Gastroesophageal sphincter (tissue), 4 donors: ENCODE data around the gene ELOVL6. TPM values are rescaled to one million over a fixed set of nuclear protein-coding genes. Genes with fewer than 3 reads are reported as not detected.

Source experiments
- ATAC-seq: fragments of 150-250 bp; one replicate; pipeline ENCODE4 v1.9.1; 2016; ENCODE audit warnings: mild to moderate bottlenecking, moderate library complexity
- H3K27ac ChIP-seq, 4 donors: fragments of 200-600 bp; sonication (generic) in 3 of 4; 1 replicate in 3 of 4; 2 replicates in 1 of 4; pipeline ENCODE4 v1.5.1; 2016 to 2019
- H3K27me3 ChIP-seq: fragments of 200-600 bp; sonication (generic); one replicate; pipeline ENCODE4 v1.5.1; 2019
- H3K36me3 ChIP-seq, 2 donors: fragments of 200-600 bp; sonication (generic); one replicate each; pipeline ENCODE4 v1.5.1; 2019; ENCODE audit warnings: control low read depth in 1 of 2
- H3K4me1 ChIP-seq, 3 donors: fragments of 200-600 bp; sonication (generic); 1 replicate in 2 of 3; 2 replicates in 1 of 3; pipeline ENCODE4 v1.5.1; 2016 to 2019; ENCODE audit warnings: control low read depth in 2 of 3
- H3K4me3 ChIP-seq, 2 donors: fragments of 200-600 bp; sonication (generic); one replicate each; pipeline ENCODE4 v1.5.1; 2019; ENCODE audit warnings: mild to moderate bottlenecking in 1 of 2, moderate library complexity in 1 of 2
- H3K9me3 ChIP-seq, 3 donors: fragments of 200-600 bp; sonication (generic); one replicate each; pipeline ENCODE4 v1.5.1; 2017 to 2019; ENCODE audit warnings: control low read depth in 2 of 3
- CTCF ChIP-seq, 4 experiments: fragments of 200-600 bp in 2 of 4; fragments of 450-650 bp in 2 of 4; sonication (generic) in 1 of 4; IDR thresholded peaks; one replicate each; pipeline ENCODE4 v1.5.1; 2017 to 2019; ENCODE audit warnings: antibody characterized with exemption in 4 of 4, mild to moderate bottlenecking in 2 of 4, moderate library complexity in 2 of 4
- EP300 ChIP-seq: sonication (generic); formaldehyde crosslinking; IDR thresholded peaks from one replicate; pipeline ENCODE4 v1.6.1; 2017; ENCODE audit warnings: antibody characterized with exemption, mild to moderate bottlenecking
- POLR2A ChIP-seq, 2 donors: fragments of 450-650 bp; IDR thresholded peaks; one replicate each; pipeline ENCODE4 v1.6.1; 2017; ENCODE audit warnings: antibody characterized with exemption in 2 of 2, mild to moderate bottlenecking in 2 of 2, moderate library complexity in 1 of 2
- POLR2AphosphoS5 ChIP-seq: sonication (generic); formaldehyde crosslinking; IDR thresholded peaks from one replicate; pipeline ENCODE4 v1.6.1; 2017; ENCODE audit warnings: antibody characterized with exemption
- WGBS, 2 donors: methylation state at CpG; one replicate each; pipeline ENCODE4 v1.1.5; 2018; ENCODE audit warnings: low coverage in 1 of 2; 5-methylcytosine and 5-hydroxymethylcytosine counted together
- total RNA-seq, 4 donors: library from RNA; depleted of rRNA; stranded (reverse); fragments of >200 nt; gene quantifications; one replicate each; pipeline ENCODE4 v1.1.0, GENCODE V29; 2016

The ELOVL6 gene
- total RNA-seq, 4 donors from 2014 or later, result 2.7 to 6.0 (median 3.5) TPM

GRCh38 chr4:110062166-110062565 is 136.2 kb downstream of the ELOVL6 start:
- Histone ChIP-seq H3K4me3 (no peak overlapping the region), H3K36me3 (no peaks in the 10 kb centered on the region), H3K27ac (no peak overlapping the region), H3K4me1 (peaks cover 0 to 7% (median 0%) of the 10 kb centered on the region in 3 donors), H3K9me3 (no peaks in the 10 kb centered on the region), H3K27me3 (no peaks in the 10 kb centered on the region)
- no peak for TF ChIP-seq POLR2A (IDR thresholded peaks at IDR 0.05)
- TF ChIP-seq EP300, result no peak
- no peak for TF ChIP-seq POLR2AphosphoS5
- no peak for TF ChIP-seq CTCF (IDR thresholded peaks at IDR 0.05)
- 60 to 80% methylated on average over 1 of the region's 5 CpGs for WGBS, 2 donors
- no peak for ATAC-seq

- Histone ChIP-seq H3K36me3 (no peaks in the 10 kb centered on the region), H3K9me3 (no peaks in the 10 kb centered on the region), H3K4me3 (no peak overlapping the region), H3K27me3 (no peaks in the 10 kb centered on the region), H3K27ac (no peak overlapping the region), H3K4me1 (peaks cover 0 to 7% (median 0%) of the 10 kb centered on the region in 3 donors)
- TF ChIP-seq POLR2AphosphoS5 (no peak), CTCF (IDR thresholded peaks at IDR 0.05) (no peak)
- ATAC-seq, result no peak
- 64 to 83% methylated on average over 2 of the region's 2 CpGs for WGBS, 2 donors
Measured at GRCh38 chr4:110061076-110061475, 137.3 kb downstream of the ELOVL6 start.

GRCh38 chr4:110059556-110060191 is 138.7 kb downstream of the ELOVL6 start:
- H3K4me3 ChIP-seq, result no peak overlapping the region
- H3K9me3 ChIP-seq, result no peaks in the 10 kb centered on the region
- no peak for ATAC-seq
- no peak overlapping the region for H3K27ac ChIP-seq
- H3K27me3 ChIP-seq, result no peaks in the 10 kb centered on the region
- WGBS, 2 donors, result 74 to 100% methylated on average over 3 of the region's 3 CpGs
- TF ChIP-seq POLR2AphosphoS5, result no peak
- TF ChIP-seq EP300, result no peak
- no peak for TF ChIP-seq CTCF (IDR thresholded peaks at IDR 0.05)
- no peak for TF ChIP-seq POLR2A (IDR thresholded peaks at IDR 0.05)
- peaks cover 0 to 7% (median 0%) of the 10 kb centered on the region in 3 donors for H3K4me1 ChIP-seq
- no peaks in the 10 kb centered on the region for H3K36me3 ChIP-seq

GRCh38 chr4:110058677-110059076 is 139.7 kb downstream of the ELOVL6 start:
- no peak for TF ChIP-seq POLR2AphosphoS5
- TF ChIP-seq CTCF (IDR thresholded peaks at IDR 0.05), result no peak
- no peak for TF ChIP-seq POLR2A (IDR thresholded peaks at IDR 0.05)
- no peak for TF ChIP-seq EP300
- 100% methylated on average over 1 of the region's 1 CpG for WGBS, 2 donors
- no peak for ATAC-seq
- Histone ChIP-seq H3K27ac (no peak overlapping the region), H3K4me3 (no peak overlapping the region), H3K9me3 (no peaks in the 10 kb centered on the region), H3K36me3 (no peaks in the 10 kb centered on the region), H3K27me3 (no peaks in the 10 kb centered on the region), H3K4me1 (peaks cover 0 to 7% (median 0%) of the 10 kb centered on the region in 3 donors)

GRCh38 chr4:110055158-110055768 is 143.2 kb downstream of the ELOVL6 start:
- H3K9me3 ChIP-seq, result no peaks in the 10 kb centered on the region
- TF ChIP-seq CTCF (IDR thresholded peaks at IDR 0.05) (no peak), EP300 (no peak), POLR2A (IDR thresholded peaks at IDR 0.05) (no peak), POLR2AphosphoS5 (no peak)

More at GRCh38 chr4:110055158-110055768, 143.2 kb downstream of the ELOVL6 start:
- H3K27me3 ChIP-seq, result no peaks in the 10 kb centered on the region
- H3K4me1 ChIP-seq, result peaks cover 0 to under 1% (median 0%) of the 10 kb centered on the region in 3 donors
- ATAC-seq, result no peak
- H3K36me3 ChIP-seq, result peaks cover 0 to 5% of the 10 kb centered on the region in 2 donors
- H3K4me3 ChIP-seq, result no peak overlapping the region
- H3K27ac ChIP-seq, result no peak overlapping the region
- WGBS, 2 donors, result 61% methylated on average over 3 of the region's 3 CpGs; no CpG with 5 or more reads in 1 of the 2 donors
